Measurements from ENCODE around the gene AGBL3. TPM values are rescaled to one million over a fixed set of nuclear protein-coding genes. Genes with fewer than 3 reads are reported as not detected.
"Not testable (repeated sequence)": the region's sequence is repeated elsewhere in the genome, so short reads cannot be mapped to it uniquely, and the experiment has no call there.

The AGBL3 gene
- polyA plus RNA-seq, 12 donors, result 2.3 to 6.0 (median 4.0) TPM; not detected in 2

DNA sequence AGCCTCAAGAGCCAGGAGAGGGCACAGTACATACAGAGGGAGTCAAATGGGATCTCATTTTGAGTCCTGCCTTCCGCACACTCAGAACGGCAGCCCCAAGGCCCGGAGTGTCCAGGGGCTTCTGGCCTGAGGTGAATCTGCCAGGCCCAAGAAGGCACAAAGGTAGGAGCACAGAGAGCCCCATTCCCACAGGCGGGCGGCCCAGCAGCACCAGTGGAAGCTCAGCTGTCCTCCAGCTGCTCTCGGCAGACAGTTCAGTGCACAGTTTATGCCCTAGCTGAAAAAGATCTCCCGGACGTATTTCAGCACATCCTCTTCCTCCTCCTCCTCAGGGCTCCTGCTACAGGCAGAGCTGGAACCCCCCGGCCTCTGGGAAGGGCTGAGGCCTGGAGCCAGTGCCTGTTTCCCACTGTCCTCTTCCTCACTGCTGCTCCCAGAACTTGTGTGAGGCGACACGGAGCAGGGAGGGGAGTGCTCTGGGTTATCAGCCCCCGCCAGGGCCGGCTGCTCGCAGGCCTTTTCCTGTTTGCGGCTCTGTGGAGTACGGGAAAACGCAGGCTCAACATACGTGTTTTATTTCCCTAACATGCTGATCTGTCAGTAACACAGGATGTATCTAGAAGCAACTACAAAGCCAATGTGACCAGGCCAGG is 180.2 kb downstream of the AGBL3 start:
- DNase-seq, result no peak

- no peak for DNase-seq
Observed at GRCh38 chr7:135167365-135167917, 181.1 kb downstream of the AGBL3 start.

GRCh38 chr7:135168001-135168400 is 181.7 kb downstream of the AGBL3 start:
- no peak for DNase-seq

- DNase-seq, result no peak
Observed at GRCh38 chr7:135168489-135169140, 182.3 kb downstream of the AGBL3 start.

DNA sequence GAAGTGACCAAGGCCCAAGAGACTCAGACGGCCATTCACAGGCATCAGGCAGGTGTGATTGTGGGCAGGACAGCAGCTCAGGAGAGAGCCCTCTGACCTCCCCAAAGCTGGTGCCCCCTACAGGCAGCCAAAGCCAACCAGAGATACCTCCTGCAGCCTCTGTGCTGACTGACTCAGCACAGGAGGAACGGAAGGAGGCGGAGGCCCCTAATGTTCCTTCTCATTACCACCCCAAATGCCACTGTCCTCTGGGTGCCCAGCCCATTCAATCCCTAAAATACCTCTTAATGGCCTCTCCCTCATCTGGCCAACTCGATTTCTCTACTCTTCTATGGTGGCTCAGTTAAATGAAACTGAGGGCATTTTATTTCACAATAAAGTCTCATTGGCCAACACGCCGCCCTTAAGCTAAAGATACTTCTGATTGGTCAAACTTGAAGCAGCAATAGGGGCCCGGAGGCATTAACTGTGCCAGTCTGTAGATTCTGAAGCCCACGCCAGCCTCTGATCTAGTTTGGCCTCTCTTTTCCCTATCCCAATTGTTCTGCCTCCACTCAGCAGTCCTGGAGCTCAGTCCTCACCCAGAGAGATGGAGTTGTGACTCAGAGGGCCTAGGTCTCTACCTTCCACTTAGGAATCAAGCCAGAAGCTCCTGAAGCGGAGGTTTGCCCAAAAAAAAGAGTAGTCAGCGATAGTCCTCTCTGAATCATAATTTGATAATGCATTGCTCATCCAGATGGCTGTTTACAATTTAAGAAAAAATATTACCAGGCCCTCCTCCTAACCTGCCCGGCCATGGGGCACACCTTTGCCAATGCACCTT is 183.0 kb downstream of the AGBL3 start:
- DNase-seq, result no peak

- peak; percentile 35 for DNase-seq
Observed at GRCh38 chr7:135169964-135170273, 183.6 kb downstream of the AGBL3 start.

- peak; percentile 89 for DNase-seq
Observed at GRCh38 chr7:135170274-135170997, 184.1 kb downstream of the AGBL3 start, which contains the start of gene CYREN. Gene CYREN (minus strand): TSS chr7:135170707. CDS start chr7:135168922, 1,785 bp downstream.

DNA sequence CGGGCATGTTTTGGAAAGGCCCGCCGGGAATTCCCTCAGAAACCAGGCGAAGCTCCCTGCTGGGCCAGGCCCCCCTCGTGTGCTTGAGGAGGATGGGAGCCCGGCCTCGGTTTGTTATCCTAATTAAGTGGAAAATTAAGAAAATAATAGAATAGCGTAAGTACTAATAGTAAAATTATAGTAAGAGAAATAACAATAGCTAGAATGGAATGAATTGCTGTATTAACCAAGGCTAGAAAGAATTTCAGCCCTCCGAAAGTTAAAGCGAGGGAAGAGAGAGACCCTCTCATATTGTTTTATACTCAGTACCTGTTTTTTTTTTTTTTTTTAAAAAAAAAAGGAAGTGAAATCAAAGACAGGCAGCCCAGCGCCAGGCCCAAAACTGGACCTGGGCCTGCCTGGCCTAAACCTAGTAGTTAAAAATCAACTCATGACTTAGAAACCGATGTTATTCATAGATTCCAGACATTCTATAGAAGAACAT is 184.7 kb downstream of the AGBL3 start:
- not testable (repeated sequence) for DNase-seq

- peak; percentile 15 for DNase-seq
Observed at GRCh38 chr7:135171581-135172291, 185.4 kb downstream of the AGBL3 start.

DNA sequence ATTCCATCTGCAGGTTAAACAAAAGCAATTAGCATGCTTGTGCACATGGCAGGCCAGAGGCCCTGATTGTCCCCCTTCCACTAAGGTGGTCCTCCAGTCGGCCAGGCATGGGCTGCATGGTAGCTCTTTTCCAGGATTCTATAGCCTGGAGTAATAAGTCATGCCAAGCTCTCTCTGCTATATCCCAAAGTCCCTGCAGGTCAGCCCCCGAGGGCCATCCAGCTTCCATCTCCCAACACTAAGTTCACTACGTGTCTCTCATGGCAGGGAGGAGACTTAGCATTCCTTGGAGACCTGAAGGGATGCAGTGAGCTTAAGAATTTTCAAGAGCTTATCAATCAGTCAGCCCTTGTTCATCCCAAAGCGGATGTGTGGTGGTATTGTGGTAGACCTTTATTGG is 187.6 kb downstream of the AGBL3 start:
- DNase-seq, result not testable (repeated sequence)

GRCh38 chr7:135174941-135175340 is 188.6 kb downstream of the AGBL3 start:
- DNase-seq, result no peak

- DNase-seq, result no peak
Observed at GRCh38 chr7:135175931-135176330, 189.6 kb downstream of the AGBL3 start.

- no peak for DNase-seq
Observed at GRCh38 chr7:135177028-135177696, 190.9 kb downstream of the AGBL3 start.

- DNase-seq, result no peak
Observed at GRCh38 chr7:135178364-135178763, 192.1 kb downstream of the AGBL3 start.

DNA sequence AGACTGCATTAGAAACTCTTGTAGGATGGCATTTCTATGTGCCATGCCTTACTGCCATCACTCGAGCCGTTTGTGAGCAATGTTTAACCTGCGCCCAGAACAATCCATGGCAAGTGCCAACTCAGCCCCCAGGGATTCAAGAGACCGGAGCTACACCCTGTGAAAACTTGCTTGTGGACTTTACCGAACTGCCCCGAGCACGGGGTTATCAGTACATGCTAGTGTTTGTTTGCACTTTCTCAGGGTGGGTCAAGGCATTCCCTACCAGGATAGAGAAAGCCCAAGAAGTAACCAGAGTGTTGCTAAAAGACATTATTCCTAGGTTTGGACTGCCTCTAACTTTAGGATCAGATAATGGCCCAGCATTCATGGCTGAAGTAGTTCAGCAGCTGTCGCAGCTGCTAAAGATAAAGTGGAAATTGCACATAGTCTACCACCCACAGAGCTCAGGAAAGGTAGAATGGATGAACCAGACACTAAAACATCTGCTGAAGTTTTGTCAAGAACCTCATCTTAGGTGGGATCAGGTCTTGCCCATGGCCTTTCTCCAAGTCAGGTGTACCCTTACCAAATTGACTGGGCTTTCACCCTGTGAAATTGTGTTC is 193.1 kb downstream of the AGBL3 start:
- DNase-seq, result no peak

GRCh38 chr7:135180122-135180521 is 193.8 kb downstream of the AGBL3 start:
- no peak for DNase-seq

- no peak for DNase-seq
Observed at GRCh38 chr7:135181261-135181928, 195.1 kb downstream of the AGBL3 start.

GRCh38 chr7:135181929-135182678 is 195.8 kb downstream of the AGBL3 start:
- DNase-seq, result no peak

DNA sequence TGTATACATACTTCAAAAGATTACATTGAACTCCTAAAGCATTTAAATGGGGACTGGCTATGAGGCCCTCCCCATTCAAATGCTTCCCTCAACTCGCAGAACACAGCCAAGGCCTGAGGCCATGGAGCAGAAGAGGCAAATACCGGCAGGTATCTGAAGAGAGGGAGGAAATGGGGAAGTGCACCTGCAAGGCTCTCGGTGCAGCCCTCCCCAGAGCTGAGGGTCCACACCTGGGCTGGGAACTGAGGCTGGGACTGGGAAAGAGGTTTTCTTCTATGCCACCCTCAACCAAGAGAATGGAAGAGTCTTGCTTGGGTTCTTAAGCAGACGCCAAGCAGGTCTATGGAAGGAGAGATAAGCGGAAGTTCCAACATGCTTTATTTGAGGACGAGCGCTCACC is 197.2 kb downstream of the AGBL3 start:
- DNase-seq, result no peak
